Fibroblast of villous mesenchyme (primary cell): ENCODE measurements around the gene RSPH1. TPM values are rescaled to one million over a fixed set of nuclear protein-coding genes. Genes with fewer than 3 reads are reported as not detected.

Source experiments
- DNase-seq: peaks from one replicate; pipeline ENCODE4 v3.0.0-alpha.2; 2010; ENCODE audit warnings: low read depth
- H3K4me3 ChIP-seq: 2 replicates; pipeline ENCODE4 v1.5.1; 2011; ENCODE audit warnings: low read depth, mild to moderate bottlenecking, low read length
- total RNA-seq: library from RNA; depleted of rRNA; stranded (reverse); fragments of >200 nt; gene quantifications from 2 replicates; pipeline ENCODE4 v1.2.3, GENCODE V29; 2012
- TF ChIP-seq, protein P1 (sequence below): IDR thresholded peaks from 2 replicates; pipeline ENCODE4 v1.5.1; 2012; ENCODE audit warnings: low read depth, mild to moderate bottlenecking, low read length; ENCODE audit not compliant: insufficient read depth

RSPH1 gene
- total RNA-seq, 1 donor: not detected

DNA sequence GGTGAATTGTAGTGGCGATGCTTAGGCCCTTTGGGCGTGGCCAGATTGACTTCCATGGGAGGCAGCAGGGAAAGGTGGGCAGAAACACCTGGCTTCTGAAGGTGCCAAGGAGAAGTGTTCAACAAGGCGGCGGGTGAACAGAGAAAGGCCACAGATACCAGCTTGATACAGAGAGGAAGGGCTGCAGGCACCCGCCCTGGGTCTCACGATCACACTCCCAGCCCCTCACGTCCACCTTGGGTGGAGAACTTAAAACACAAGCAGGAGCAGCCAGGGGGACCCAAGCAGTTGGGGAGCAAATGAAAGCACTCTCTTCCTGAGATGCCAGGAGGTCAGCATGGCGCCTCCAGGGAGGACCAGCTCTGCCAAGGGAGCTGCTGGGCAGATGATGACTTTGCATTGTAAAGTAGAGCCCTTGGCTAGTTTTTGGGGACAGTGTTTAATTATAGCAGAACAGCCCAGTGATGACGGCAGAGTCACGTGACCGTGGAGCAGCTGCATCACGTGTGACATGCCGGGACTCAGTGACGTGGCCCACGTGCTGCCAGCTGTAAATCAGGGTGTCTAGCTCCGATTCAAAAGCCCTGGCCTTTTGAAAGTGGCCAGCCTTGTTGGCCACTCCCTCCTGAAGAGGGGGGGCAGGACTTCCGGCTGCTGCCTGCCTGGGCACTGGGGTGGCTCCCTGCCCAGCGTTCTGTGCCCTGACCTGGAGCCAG is 36.6 kb upstream of the RSPH1 start:
- no peak overlapping the region for H3K4me3 ChIP-seq
- TF ChIP-seq, protein P1, sequence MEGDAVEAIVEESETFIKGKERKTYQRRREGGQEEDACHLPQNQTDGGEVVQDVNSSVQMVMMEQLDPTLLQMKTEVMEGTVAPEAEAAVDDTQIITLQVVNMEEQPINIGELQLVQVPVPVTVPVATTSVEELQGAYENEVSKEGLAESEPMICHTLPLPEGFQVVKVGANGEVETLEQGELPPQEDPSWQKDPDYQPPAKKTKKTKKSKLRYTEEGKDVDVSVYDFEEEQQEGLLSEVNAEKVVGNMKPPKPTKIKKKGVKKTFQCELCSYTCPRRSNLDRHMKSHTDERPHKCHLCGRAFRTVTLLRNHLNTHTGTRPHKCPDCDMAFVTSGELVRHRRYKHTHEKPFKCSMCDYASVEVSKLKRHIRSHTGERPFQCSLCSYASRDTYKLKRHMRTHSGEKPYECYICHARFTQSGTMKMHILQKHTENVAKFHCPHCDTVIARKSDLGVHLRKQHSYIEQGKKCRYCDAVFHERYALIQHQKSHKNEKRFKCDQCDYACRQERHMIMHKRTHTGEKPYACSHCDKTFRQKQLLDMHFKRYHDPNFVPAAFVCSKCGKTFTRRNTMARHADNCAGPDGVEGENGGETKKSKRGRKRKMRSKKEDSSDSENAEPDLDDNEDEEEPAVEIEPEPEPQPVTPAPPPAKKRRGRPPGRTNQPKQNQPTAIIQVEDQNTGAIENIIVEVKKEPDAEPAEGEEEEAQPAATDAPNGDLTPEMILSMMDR: no peak
- peak; percentile 36 for DNase-seq

DNA sequence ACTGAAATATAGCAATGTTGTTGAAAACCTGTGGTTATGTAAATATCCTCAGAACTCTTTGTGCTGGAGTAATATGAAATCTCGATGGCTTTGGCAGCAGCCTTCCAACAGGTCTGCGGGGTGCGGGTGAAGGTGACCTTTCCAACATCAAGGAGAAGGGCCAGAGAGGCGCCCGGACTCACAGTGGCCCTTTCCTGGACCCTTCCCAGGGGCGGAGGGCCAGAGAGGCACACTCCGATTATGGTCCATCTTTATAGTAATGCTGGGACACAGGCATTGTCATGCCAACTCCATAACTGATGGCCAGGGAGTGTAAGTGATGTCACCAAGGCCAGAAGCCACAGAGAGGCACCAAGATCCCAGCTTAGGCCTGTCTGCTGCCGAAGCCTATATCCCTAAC is 35.7 kb upstream of the RSPH1 start:
- TF ChIP-seq, protein P1: no peak
- DNase-seq: no peak
- H3K4me3 ChIP-seq: no peak overlapping the region

DNA sequence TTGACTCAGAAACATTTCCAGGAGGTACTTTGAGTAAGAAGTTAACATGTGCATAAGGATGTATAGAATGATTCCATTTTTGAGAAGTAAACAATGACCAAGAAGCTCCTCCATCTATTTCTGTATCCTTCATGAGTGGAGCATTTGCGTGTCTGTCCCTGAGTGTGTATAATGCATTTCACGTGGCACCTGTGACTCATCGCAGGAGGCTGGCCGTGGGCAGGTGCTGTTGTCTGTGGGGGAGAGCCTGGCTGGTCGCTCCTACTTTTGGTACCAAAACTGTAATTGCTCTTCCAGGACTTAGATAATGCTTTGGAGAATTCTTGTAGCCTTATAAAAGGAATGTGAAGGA is 34.1 kb upstream of the RSPH1 start:
- no peak overlapping the region for H3K4me3 ChIP-seq
- no peak for DNase-seq
- TF ChIP-seq, protein P1: no peak

DNA sequence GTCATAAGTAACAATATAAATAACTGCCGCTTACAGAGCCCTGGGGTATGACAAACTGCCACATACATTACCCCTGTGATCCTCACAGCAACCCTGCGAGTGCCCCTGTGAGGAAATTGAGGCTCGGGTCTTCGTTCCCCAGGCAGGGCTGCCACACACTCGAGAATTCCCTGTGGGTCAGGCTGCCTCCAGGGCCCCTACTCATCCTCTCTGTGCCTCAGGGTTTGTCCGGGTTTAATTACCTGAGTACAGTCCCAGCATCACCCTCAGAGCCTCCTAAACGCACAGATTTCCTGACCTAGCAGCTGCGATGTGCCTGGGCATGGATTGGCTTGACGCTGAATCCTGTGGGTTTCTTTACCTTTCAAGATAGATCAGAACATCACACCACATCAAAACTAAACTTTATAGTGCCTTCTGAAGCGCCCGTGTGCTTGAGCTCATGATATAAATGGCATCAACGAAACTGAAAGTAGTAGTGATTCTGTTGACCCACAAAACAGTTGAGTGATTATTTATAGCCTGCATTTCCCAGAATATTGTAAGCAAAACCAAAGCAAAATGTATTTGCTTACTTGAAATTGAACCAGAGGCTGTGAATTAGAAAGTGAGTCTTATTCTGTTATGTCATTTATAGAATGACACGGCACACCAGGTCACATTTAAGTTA is 31.6 kb upstream of the RSPH1 start:
- H3K4me3 ChIP-seq: no peak overlapping the region
- TF ChIP-seq, protein P1: no peak
- DNase-seq: peak; percentile 22

DNA sequence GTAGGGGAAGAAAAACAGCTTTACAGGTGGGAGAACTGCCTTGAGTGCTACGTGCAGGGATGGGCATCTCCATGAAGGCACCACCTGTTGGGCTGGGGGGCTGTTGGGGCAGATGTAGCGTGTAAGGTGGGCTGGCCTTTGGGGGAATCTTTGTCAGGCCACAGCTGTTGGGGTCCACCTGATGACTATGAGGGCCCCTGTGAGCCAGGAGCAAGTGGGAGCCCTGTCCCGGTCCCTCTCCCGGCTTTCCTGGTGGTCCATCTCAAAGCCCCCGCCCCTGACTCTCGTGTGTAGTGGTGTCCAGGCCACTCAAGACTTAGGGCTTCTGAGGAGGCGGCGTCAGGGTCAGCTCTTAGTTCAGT is 31.1 kb upstream of the RSPH1 start:
- no peak for DNase-seq
- TF ChIP-seq, protein P1: no peak
- H3K4me3 ChIP-seq: no peak overlapping the region

DNA sequence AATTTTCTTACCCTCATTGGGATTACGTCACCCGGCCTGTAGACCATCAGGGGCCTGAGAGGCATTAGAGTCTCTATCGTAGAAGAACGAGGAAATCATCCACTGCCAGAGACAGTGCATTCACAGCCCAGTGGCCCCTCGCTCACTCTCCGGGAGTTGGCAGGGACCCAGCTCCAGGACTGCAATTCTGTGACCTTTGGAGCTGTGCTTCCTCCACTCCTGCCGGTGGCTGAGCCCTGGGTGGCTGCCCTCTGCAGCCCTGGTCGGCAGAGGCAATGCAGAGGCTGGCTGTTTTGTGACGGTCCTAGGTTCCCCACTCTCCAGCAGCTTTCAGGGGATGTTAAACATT is 30.3 kb upstream of the RSPH1 start:
- no peak overlapping the region for H3K4me3 ChIP-seq
- DNase-seq: no peak
- TF ChIP-seq, protein P1: no peak
